ENCODE results near the gene ABCC5.
A peak's percentile ranks its signal among the peaks of the same experiment; 100 is the strongest.

Gene ABCC5

DNA sequence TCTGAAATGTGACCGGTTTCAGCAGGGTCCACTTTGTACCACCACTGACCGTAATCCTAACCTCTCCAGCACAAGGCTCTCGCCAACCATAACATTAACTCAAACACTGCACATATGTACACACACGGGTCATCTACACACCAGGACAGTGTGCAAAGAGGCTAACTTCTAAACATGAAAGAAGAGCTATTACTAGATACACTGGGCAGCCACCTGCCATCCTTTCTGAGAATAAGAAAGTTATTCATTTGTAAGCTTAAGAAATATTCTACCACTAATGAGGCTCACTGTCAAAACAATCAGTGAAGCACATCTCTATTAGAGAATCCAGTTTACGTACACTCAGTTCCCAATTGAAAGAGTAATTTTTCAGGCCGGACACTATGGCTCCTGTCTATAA lies 73.9 kb downstream of the ABCC5 start:
- Mint-ChIP-seq H3K36me3 (peaks cover 26% of the 10 kb centered on the region), H3K4me3 (no peak overlapping the region), H3K9me3 (no peaks in the 10 kb centered on the region), H3K4me1 (no peaks in the 10 kb centered on the region), H3K27ac (no peak overlapping the region), H3K27me3 (no peaks in the 10 kb centered on the region)
- DNase-seq (ENCODE audit: low spot score in 2 of 2): no peak
- no peak for ATAC-seq (ENCODE audit: low read depth)

DNA sequence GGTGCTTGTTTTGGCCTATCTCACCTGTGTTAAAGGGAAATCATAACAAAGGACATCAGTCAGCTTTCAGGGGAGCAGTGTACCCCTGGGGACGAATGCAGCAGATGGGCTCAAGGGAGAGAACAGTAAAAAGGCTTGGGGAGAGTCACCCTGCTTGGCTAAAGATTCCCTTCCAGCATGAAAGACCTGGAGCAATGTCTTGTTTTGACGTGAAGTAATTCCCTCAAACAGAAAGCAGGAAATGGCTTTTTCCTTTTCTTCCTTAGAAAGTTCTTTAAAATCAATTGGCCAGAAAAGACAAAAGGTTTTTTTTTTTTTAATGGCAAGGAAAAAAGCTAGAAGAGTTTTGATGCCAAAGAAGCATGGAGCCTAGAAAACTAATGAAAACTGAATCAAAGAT lies 76.5 kb downstream of the ABCC5 start:
- Mint-ChIP-seq H3K4me1 (no peaks in the 10 kb centered on the region), H3K36me3 (peaks cover 34% of the 10 kb centered on the region), H3K4me3 (no peak overlapping the region), H3K9me3 (no peaks in the 10 kb centered on the region), H3K27me3 (no peaks in the 10 kb centered on the region), H3K27ac (no peak overlapping the region)
- DNase-seq (ENCODE audit: low spot score in 2 of 2) (no peak), ATAC-seq (ENCODE audit: low read depth) (no peak)

- no peaks in the 10 kb centered on the region for H3K9me3 Mint-ChIP-seq
- ATAC-seq (ENCODE audit: low read depth) (peak; percentile 32), DNase-seq (ENCODE audit: low spot score in 2 of 2) (no peak)
- H3K4me1 Mint-ChIP-seq: no peaks in the 10 kb centered on the region
- no peak overlapping the region for H3K4me3 Mint-ChIP-seq
- H3K36me3 Mint-ChIP-seq: peaks cover 25% of the 10 kb centered on the region
- no peaks in the 10 kb centered on the region for H3K27me3 Mint-ChIP-seq
- no peak overlapping the region for H3K27ac Mint-ChIP-seq
Measured at GRCh38 chr3:183937601-183938286, 79.9 kb downstream of the ABCC5 start.

DNA sequence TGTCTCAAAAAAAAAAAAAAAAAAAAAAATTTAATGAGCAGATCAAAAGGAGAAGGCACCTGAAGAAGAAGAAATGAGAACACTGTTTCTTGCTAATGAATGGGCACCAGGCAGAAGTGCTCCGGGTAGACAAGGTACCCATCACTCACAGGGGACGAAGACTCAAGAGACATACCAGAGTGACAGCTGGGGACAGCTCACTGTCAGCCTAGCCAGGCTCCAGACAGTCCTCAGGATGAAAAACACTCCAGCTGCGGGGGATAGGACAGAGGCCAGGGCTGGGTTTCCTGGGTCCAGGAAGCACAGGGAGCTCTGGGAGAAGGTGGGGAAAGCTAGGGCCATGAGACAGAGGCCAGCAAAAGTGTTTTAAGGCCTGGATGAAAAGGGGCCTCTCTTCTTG lies 84.5 kb downstream of the ABCC5 start:
- H3K27me3 Mint-ChIP-seq: no peaks in the 10 kb centered on the region
- H3K36me3 Mint-ChIP-seq: peaks cover 20% of the 10 kb centered on the region
- no peak overlapping the region for H3K27ac Mint-ChIP-seq

GRCh38 chr3:183931881-183932280 lies 85.8 kb downstream of the ABCC5 start:
- Mint-ChIP-seq H3K27ac (no peak overlapping the region), H3K9me3 (no peaks in the 10 kb centered on the region), H3K4me3 (no peak overlapping the region), H3K27me3 (no peaks in the 10 kb centered on the region), H3K4me1 (no peaks in the 10 kb centered on the region), H3K36me3 (peaks cover 16% of the 10 kb centered on the region)
- ATAC-seq (ENCODE audit: low read depth) (no peak), DNase-seq (ENCODE audit: low spot score in 2 of 2) (no peak)

More for the DNA sequence above, 84.5 kb downstream of the ABCC5 start:
- H3K9me3 Mint-ChIP-seq: no peaks in the 10 kb centered on the region
- no peaks in the 10 kb centered on the region for H3K4me1 Mint-ChIP-seq
- H3K4me3 Mint-ChIP-seq: no peak overlapping the region
- no peak for DNase-seq (ENCODE audit: low spot score in 2 of 2)
- ATAC-seq (ENCODE audit: low read depth): no peak

GRCh38 chr3:183930086-183930485 lies 87.6 kb downstream of the ABCC5 start:
- H3K27ac Mint-ChIP-seq: no peak overlapping the region
- DNase-seq (ENCODE audit: low spot score in 2 of 2) (no peak), ATAC-seq (ENCODE audit: low read depth) (no peak)

DNA sequence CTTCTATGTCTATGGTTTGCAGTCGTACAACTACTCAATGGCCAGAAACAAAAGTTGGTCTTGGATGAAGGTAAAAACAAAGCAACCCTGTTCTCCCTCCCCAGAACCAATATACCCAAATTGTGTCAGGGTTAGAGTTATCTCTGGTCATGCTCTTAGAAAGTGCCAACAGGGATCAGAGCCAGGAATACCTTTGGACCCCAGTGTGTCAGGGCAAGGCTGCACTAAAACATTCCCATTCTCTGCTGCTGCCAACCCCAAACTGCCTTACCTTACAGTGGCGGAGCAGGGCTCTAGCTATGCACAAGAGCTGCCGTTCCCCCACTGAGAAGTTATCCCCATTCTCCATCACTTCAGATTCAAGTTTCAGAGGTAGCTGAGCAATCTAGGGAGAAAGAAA lies 90.6 kb downstream of the ABCC5 start:
- ATAC-seq (ENCODE audit: low read depth) (no peak), DNase-seq (ENCODE audit: low spot score in 2 of 2) (no peak)
- no peak overlapping the region for H3K27ac Mint-ChIP-seq
- H3K36me3 Mint-ChIP-seq: peaks cover 22% of the 10 kb centered on the region
- H3K4me3 Mint-ChIP-seq: no peak overlapping the region
- no peaks in the 10 kb centered on the region for H3K9me3 Mint-ChIP-seq
- H3K27me3 Mint-ChIP-seq: no peaks in the 10 kb centered on the region
- H3K4me1 Mint-ChIP-seq: no peaks in the 10 kb centered on the region

More at GRCh38 chr3:183930086-183930485, 87.6 kb downstream of the ABCC5 start:
- no peaks in the 10 kb centered on the region for H3K27me3 Mint-ChIP-seq
- no peaks in the 10 kb centered on the region for H3K9me3 Mint-ChIP-seq
- H3K4me1 Mint-ChIP-seq: no peaks in the 10 kb centered on the region
- no peak overlapping the region for H3K4me3 Mint-ChIP-seq
- H3K36me3 Mint-ChIP-seq: peaks cover 11% of the 10 kb centered on the region

- no peak for DNase-seq (ENCODE audit: low spot score in 2 of 2)
- H3K27me3 Mint-ChIP-seq: no peaks in the 10 kb centered on the region
- H3K4me3 Mint-ChIP-seq: no peak overlapping the region
- H3K4me1 Mint-ChIP-seq: no peaks in the 10 kb centered on the region
- H3K36me3 Mint-ChIP-seq: peaks cover 25% of the 10 kb centered on the region
- H3K27ac Mint-ChIP-seq: no peak overlapping the region
- no peaks in the 10 kb centered on the region for H3K9me3 Mint-ChIP-seq
- ATAC-seq (ENCODE audit: low read depth): no peak
Measured at GRCh38 chr3:183924956-183925355, 92.7 kb downstream of the ABCC5 start.

- no peaks in the 10 kb centered on the region for H3K27me3 Mint-ChIP-seq
- no peak overlapping the region for H3K4me3 Mint-ChIP-seq
- no peaks in the 10 kb centered on the region for H3K9me3 Mint-ChIP-seq
- no peak for ATAC-seq (ENCODE audit: low read depth)
- peaks cover 26% of the 10 kb centered on the region for H3K36me3 Mint-ChIP-seq
- H3K27ac Mint-ChIP-seq: no peak overlapping the region
- no peak for DNase-seq (ENCODE audit: low spot score in 2 of 2)
- no peaks in the 10 kb centered on the region for H3K4me1 Mint-ChIP-seq
Measured at GRCh38 chr3:183924543-183924942, 93.1 kb downstream of the ABCC5 start.

DNA sequence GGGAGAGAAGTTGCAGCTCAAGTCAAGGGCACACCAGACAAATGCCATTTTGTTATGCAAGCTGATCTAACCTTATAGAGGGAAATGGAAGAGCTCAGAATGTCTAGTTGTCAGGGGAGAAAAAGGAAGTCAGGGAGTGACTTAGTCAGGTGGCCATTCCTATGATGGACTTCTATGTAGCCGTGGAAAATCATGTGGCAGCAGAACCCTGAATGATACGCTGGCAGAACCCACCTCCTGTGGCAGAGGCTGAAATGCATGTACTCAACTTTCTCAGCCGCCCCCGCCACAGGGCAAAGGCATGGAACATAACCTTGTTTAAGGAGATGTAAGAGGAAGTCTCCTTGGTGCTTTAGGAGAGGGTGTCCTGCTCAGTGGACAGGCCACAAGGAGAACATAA lies 95.3 kb downstream of the ABCC5 start:
- Mint-ChIP-seq H3K27me3 (no peaks in the 10 kb centered on the region), H3K4me3 (no peak overlapping the region), H3K9me3 (no peaks in the 10 kb centered on the region), H3K36me3 (peaks cover 24% of the 10 kb centered on the region), H3K27ac (no peak overlapping the region), H3K4me1 (no peaks in the 10 kb centered on the region)
- no peak for DNase-seq (ENCODE audit: low spot score in 2 of 2)
- ATAC-seq (ENCODE audit: low read depth): no peak

DNA sequence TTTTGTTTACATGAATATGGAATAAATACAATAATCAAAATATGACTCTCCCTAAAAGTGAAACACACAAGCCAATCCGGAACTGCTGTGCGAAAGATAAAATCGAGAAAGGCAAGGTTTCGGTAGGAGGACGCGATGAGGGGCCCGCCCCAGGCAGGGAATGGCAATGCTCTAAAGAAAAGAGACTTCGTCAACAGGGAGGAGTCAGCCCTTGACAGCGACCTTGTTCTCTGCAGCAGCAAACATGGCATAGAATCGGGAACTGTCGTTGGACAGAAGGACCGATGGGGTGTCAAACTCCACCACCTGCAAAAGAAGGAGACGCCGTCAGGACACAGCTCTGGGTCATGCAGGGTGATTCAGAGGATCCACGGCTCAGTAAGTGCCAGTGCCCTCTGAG lies 96.6 kb downstream of the ABCC5 start:
- no peak overlapping the region for H3K4me3 Mint-ChIP-seq
- H3K27ac Mint-ChIP-seq: no peak overlapping the region
- no peak for DNase-seq (ENCODE audit: low spot score in 2 of 2)
- ATAC-seq (ENCODE audit: low read depth): no peak
- no peaks in the 10 kb centered on the region for H3K27me3 Mint-ChIP-seq
- no peaks in the 10 kb centered on the region for H3K9me3 Mint-ChIP-seq
- peaks cover 18% of the 10 kb centered on the region for H3K36me3 Mint-ChIP-seq
- no peaks in the 10 kb centered on the region for H3K4me1 Mint-ChIP-seq

DNA sequence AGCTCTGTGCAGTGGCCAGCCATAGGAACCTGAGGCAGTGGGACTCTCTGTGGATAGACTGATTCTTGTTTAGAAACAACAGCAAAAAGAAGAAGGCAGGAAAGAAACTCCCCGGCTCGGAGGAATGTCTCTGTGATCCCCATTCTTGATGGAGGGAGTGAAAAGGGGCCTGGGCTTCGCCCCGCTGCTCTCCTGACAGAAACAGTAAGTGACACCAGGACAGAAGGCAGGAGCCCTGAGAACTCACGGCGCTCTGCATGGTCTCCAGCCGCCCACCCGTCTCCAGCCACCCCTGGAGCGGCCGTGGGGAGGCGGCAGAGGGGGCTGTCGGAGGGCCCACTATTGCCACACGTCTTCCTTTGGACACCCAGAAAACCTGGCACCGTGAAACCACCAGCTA lies 97.3 kb downstream of the ABCC5 start:
- H3K4me3 Mint-ChIP-seq: no peak overlapping the region
- no peak for DNase-seq (ENCODE audit: low spot score in 2 of 2)
- no peaks in the 10 kb centered on the region for H3K27me3 Mint-ChIP-seq
- peaks cover 18% of the 10 kb centered on the region for H3K36me3 Mint-ChIP-seq
- no peak for ATAC-seq (ENCODE audit: low read depth)
- H3K27ac Mint-ChIP-seq: no peak overlapping the region
- no peaks in the 10 kb centered on the region for H3K9me3 Mint-ChIP-seq
- H3K4me1 Mint-ChIP-seq: peaks cover under 1% of the 10 kb centered on the region

DNA sequence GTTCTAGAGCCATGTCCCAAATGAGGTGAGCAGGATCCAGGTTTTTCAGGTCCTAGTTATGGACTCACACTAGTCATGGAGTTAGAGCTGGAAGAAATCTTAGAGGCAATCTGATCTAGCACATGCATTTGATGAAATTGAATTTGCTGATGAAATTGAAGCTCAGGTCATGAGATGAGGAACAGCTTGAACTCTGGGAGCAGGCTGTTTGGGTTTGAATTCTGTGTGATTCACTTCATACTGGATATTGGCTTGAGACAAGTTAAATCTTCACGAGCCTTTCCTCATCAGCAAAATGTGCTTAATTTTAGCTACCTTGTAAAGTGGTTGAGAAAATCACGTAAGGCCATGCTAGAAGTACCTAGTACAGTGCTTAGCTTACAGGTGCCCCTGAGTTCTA lies 99.5 kb downstream of the ABCC5 start:
- Mint-ChIP-seq H3K27me3 (no peaks in the 10 kb centered on the region), H3K36me3 (peaks cover 9% of the 10 kb centered on the region), H3K4me3 (no peak overlapping the region), H3K9me3 (no peaks in the 10 kb centered on the region), H3K27ac (no peak overlapping the region), H3K4me1 (peaks cover 2% of the 10 kb centered on the region)
- DNase-seq (ENCODE audit: low spot score in 2 of 2): no peak
- ATAC-seq (ENCODE audit: low read depth): no peak

- Mint-ChIP-seq H3K4me1 (peaks cover 2% of the 10 kb centered on the region), H3K27ac (no peak overlapping the region), H3K27me3 (no peaks in the 10 kb centered on the region), H3K4me3 (no peak overlapping the region), H3K36me3 (peaks cover 9% of the 10 kb centered on the region), H3K9me3 (no peaks in the 10 kb centered on the region)
- ATAC-seq (ENCODE audit: low read depth) (no peak), DNase-seq (ENCODE audit: low spot score in 2 of 2) (no peak)
Measured at GRCh38 chr3:183917776-183918175, 99.9 kb downstream of the ABCC5 start.

DNA sequence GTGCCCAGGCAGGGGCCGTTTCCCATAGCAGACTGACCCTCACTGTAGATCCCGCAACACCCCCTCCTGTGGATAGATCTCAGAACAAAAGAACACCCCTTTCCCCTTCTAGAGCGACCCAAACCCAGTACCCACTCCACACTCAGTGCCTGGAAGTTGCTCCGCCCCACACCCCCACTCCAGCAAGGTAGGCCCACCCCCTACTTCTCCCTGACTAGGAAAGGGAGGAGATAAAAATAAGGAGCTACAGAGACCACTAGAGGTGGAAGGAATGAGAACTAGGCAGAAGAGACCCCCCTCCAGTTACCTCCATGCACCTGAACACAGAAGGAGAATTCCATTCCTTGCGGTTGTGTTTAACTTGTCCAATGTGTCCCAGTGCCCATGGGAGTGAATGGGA lies 102.8 kb downstream of the ABCC5 start:
- Mint-ChIP-seq H3K4me3 (no peak overlapping the region), H3K27ac (no peak overlapping the region), H3K27me3 (no peaks in the 10 kb centered on the region), H3K9me3 (no peaks in the 10 kb centered on the region), H3K4me1 (peaks cover 2% of the 10 kb centered on the region), H3K36me3 (no peaks in the 10 kb centered on the region)
- ATAC-seq (ENCODE audit: low read depth): no peak
- no peak for DNase-seq (ENCODE audit: low spot score in 2 of 2)
